ENCODE results near the gene CLPSL2.

The CLPSL2 gene

DNA sequence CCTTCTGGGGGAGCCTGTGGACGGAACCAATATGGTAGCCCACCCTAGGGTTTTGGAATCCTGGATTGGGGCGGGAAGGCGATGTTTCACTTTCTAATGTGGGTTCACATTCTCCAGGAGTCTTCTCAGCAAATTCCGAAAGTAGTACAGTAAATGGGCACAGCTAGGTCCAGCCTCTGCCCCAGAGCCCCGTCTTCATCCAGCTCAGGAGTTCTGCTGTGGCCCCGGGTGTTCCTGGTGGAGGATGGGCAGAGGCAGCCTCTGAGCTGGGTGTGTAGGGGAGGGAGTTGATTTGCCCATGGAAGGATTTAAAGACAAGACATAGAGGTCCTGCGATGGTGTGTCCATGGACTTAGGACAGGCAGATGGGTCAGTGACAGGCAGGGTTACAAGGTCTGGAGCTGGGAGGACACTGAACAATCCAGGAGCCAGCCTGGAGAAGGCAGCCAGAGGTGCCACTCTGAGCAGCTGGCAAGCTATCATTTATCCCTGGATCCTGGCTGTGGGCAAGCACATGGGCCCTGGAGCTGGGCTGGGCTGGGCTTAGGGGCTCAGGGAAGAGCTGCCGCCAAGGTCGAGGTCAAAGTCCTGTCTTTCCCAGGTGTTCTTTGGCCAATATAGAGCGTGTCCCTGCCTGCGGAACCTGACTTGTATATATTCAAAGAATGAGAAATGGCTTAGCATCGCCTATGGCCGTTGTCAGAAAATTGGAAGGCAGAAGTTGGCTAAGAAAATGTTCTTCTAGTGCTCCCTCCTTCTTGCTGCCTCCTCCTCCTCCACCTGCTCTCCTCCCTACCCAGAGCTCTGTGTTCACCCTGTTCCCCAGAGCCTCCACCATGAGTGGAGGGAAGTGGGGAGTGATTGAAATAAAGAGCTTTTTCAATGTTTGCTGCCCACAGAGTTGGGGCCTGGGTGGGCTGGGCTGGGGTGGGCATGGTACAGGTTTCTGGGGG is 11.1 kb downstream of the CLPSL2 start:
- Mint-ChIP-seq H3K27ac (no peak overlapping the region), H3K9me3 (no peaks in the 10 kb centered on the region), H3K4me3 (no peak overlapping the region), H3K4me1 (ENCODE audit: low read depth) (no peaks in the 10 kb centered on the region), H3K36me3 (ENCODE audit: low read depth) (no peaks in the 10 kb centered on the region), H3K27me3 (ENCODE audit: low read depth) (peaks cover 29% of the 10 kb centered on the region)

DNA sequence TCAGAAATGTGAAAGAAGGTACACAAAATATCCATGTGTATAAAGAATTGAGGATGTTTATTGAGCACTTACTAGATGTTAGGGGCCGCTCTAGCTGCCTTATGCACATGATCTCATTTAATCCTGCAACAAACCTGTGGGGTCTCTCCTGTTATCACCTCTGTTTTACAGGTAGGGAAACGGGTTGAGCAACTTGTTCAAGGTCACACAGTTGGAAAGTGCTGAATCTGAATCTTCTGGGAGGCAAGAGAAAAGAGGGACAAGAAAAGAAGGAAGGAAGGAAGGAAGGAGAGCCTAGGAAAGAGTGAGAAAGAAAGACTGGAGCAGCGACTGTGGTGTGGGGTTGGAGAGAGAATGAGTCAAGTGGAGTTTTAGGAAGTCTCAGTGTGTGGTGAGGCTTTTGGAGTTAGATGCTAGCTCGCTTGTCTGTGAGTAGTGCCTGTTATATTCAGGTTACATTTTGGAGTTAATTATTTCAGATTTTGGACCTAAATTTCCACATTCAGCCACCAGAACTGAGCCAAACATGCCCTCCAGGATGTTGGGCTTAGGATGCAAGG is 12.1 kb downstream of the CLPSL2 start:
- no peak overlapping the region for H3K4me3 Mint-ChIP-seq
- H3K27ac Mint-ChIP-seq, result no peak overlapping the region
- H3K36me3 Mint-ChIP-seq (ENCODE audit: low read depth), result no peaks in the 10 kb centered on the region
- H3K4me1 Mint-ChIP-seq (ENCODE audit: low read depth), result no peaks in the 10 kb centered on the region
- H3K27me3 Mint-ChIP-seq (ENCODE audit: low read depth), result peaks cover 32% of the 10 kb centered on the region
- H3K9me3 Mint-ChIP-seq, result no peaks in the 10 kb centered on the region

DNA sequence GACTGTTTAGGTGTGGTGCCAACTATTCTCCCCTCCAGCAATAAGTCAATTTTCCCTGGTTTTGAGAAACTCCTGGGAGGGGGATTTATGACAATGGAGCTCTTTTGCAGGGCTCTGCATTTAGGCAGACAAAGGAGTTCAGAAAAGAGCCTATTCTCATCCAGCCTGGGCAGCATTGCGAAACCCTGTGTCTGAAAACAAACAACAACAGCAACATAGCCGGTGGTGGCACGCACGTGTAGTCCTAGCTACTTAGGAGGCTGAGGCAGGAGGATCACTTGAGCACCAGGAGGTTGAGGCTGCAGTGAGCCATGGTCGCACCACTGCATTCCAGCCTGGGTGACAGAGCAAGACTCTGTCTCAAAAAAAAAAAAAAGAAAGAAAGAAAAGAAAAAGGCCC is 14.3 kb downstream of the CLPSL2 start:
- H3K27ac Mint-ChIP-seq, result no peak overlapping the region

DNA sequence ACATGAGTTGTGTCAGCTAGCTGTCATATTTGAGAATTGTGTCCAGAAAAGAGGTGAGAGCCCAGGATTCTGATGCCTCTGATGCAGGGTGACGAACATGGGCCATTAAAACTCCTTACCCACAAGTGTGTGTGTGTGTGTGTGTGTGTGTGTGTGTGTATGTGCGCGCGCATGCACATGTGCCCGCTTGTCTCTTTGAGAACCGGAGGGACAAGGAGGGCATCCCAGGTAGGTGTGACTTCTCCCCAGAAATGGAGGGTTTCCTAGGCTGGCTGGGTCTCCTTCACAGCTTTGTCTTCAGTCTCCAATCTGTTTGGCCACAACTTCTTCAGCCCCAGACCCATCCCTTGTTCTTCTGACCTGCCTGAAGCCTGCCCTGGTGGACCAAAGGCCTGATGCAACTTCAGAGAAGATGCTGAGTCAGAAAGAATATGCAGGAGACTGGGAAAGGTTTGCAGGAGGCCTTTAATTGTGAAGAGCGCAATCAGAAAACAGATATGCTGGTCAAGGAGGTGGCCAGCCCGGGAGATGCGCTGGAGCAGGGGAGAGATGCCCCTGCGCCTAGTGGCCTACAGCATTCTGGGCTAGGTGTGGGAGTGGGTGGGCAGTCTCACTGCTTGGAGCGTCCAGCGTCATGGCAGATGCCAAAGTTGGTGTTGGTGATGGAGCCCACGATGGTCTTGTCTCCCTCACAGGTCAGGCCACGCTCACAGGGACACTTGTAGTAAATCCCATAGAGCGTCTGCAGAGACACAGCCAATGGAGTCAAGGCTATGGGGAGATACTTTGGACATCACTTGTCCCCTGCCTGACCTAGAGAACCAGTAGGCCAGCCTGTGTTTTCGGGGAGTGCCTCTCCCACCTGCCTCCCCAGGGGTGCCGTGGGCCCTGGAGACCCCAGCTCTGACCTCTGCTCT is 18.4 kb downstream of the CLPSL2 start:
- Mint-ChIP-seq H3K27ac (no peak overlapping the region), H3K9me3 (no peaks in the 10 kb centered on the region), H3K27me3 (ENCODE audit: low read depth) (peaks cover 19% of the 10 kb centered on the region), H3K36me3 (ENCODE audit: low read depth) (no peaks in the 10 kb centered on the region), H3K4me3 (no peak overlapping the region), H3K4me1 (ENCODE audit: low read depth) (no peaks in the 10 kb centered on the region)

More for the DNA sequence above, 14.3 kb downstream of the CLPSL2 start:
- H3K27me3 Mint-ChIP-seq (ENCODE audit: low read depth), result peaks cover 26% of the 10 kb centered on the region
- no peaks in the 10 kb centered on the region for H3K4me1 Mint-ChIP-seq (ENCODE audit: low read depth)
- no peak overlapping the region for H3K4me3 Mint-ChIP-seq
- no peaks in the 10 kb centered on the region for H3K9me3 Mint-ChIP-seq
- H3K36me3 Mint-ChIP-seq (ENCODE audit: low read depth), result no peaks in the 10 kb centered on the region

DNA sequence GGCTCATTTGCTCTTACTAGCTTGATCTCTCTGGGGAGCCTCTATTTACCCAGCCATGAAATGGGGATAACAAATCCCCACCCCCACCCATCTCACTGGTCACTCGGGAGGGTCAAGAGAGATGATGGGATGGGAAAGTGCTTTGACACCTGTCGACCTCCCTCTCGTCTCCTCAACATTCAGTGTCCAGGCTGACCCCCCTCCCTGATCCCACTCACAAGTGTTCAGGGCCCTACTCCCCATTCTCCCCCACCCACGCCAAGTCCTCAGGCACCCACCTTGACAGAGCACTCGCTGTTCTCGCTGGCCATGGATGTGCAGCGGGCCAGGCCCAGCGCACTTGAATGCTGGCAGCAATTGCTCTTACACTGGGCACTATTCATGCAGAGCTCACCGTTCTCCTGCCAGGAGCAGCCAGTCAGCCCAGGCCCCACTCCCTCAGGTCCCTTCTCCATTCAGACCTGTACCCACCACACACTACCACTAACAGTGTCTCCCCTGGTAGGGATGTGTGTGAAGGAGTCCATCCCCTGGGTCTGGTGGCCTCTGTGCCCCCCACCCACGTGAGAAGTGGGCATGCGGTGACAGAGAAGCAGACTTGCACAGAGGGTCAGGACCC is 19.2 kb downstream of the CLPSL2 start:
- Mint-ChIP-seq H3K27me3 (ENCODE audit: low read depth) (peaks cover 13% of the 10 kb centered on the region), H3K9me3 (no peaks in the 10 kb centered on the region), H3K4me1 (ENCODE audit: low read depth) (no peaks in the 10 kb centered on the region), H3K4me3 (no peak overlapping the region), H3K27ac (no peak overlapping the region), H3K36me3 (ENCODE audit: low read depth) (no peaks in the 10 kb centered on the region)

DNA sequence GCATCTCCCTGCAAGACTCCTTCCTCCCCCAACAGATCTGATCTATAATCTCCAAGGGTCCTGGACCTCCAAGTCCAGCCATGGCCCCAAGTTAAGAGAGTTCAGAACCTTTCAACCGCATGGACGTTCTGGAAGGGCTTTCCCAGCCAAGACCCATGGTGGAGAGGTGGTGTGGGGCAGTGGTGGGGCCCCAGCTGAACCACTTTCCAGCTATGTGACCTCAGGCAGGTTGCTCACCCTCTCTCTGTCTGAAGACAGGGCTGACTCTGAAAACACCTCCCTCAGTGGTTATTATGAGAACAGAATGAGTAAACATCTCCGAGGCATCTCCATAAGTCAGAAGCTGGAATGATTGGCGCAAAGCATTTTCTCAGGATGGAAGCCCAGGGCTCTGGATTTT is 19.8 kb downstream of the CLPSL2 start:
- no peak overlapping the region for H3K4me3 Mint-ChIP-seq
- H3K9me3 Mint-ChIP-seq, result no peaks in the 10 kb centered on the region
- no peaks in the 10 kb centered on the region for H3K36me3 Mint-ChIP-seq (ENCODE audit: low read depth)
- no peaks in the 10 kb centered on the region for H3K4me1 Mint-ChIP-seq (ENCODE audit: low read depth)
- peaks cover 13% of the 10 kb centered on the region for H3K27me3 Mint-ChIP-seq (ENCODE audit: low read depth)
- H3K27ac Mint-ChIP-seq, result no peak overlapping the region

DNA sequence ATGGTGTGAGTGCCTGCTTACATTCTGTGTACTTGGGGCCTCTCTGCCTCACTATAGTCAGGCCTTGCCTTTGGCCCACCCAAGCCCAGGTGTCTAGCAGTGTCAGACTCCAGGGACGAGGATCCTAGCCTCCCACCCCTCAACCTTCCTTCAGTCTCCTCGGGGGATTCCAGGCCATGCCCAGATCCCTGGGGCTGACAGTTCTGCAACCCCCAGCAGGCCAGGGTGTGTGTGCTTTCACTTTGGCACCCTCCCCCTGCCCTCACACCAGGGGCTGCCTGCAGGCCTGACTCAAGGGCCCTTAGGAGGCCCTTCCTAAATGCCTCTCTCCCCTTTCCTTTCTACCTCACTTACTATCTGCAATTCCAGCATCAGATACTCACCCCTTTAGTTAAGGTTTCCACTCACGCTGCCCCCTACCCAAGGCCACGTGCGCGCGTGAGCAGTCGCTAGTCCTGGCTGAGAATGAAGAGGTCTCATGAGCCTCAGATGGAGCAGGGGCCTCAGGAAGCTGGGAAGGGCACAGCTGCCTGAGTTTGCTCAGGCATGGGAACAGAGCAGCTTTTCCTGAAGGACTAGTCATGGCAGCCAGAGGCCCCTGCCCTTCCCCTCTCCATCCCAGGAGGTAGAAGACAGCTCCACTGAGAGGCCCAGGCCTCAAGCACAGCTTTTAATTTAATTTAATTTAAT is 21.6 kb downstream of the CLPSL2 start:
- no peaks in the 10 kb centered on the region for H3K36me3 Mint-ChIP-seq (ENCODE audit: low read depth)
- no peaks in the 10 kb centered on the region for H3K4me1 Mint-ChIP-seq (ENCODE audit: low read depth)
- H3K27me3 Mint-ChIP-seq (ENCODE audit: low read depth), result peaks cover 10% of the 10 kb centered on the region
- H3K9me3 Mint-ChIP-seq, result no peaks in the 10 kb centered on the region
- H3K4me3 Mint-ChIP-seq, result no peak overlapping the region
- H3K27ac Mint-ChIP-seq, result no peak overlapping the region

DNA sequence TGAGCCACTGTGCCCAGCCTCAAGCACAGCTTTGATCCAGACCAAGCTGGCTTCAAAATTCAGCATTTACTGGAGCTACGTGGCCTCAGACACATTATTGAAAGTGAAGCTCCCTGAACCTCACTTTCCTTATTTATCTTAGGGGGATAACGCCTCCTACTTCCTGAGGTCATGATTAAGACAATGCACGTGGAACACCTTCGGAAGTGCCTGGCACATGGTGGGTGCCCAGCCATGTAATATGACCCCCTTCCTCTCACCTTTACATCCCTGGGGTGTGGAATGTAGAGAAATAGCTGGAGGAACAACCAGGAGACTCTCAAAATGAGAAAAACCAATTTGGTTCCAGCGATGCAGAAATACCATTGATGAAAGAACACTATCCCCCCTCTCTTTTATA is 22.3 kb downstream of the CLPSL2 start:
- H3K36me3 Mint-ChIP-seq (ENCODE audit: low read depth), result no peaks in the 10 kb centered on the region
- H3K4me3 Mint-ChIP-seq, result no peak overlapping the region
- no peaks in the 10 kb centered on the region for H3K9me3 Mint-ChIP-seq
- H3K4me1 Mint-ChIP-seq (ENCODE audit: low read depth), result no peaks in the 10 kb centered on the region
- H3K27me3 Mint-ChIP-seq (ENCODE audit: low read depth), result peaks cover 10% of the 10 kb centered on the region
- H3K27ac Mint-ChIP-seq, result no peak overlapping the region

DNA sequence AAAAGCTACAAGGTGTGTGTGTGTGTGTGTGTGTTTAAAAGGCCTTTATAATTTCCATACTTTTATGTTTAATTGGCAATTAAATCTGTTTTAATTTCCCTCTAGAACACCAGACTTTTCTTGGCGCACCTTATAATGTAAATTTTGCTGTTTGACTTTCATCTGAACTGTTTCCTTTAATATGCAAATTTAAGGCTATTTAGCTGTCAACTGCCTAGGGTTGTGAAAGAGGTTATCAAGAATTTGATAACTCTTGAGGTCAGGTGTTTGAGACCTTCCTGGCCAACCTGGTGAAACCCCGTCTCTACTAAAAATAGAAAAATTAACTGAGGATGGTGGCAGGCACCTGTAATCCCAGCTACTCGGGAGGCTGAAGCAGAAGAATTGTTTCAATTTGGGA is 24.8 kb downstream of the CLPSL2 start:
- no peaks in the 10 kb centered on the region for H3K36me3 Mint-ChIP-seq (ENCODE audit: low read depth)
- peaks cover 10% of the 10 kb centered on the region for H3K27me3 Mint-ChIP-seq (ENCODE audit: low read depth)
- H3K27ac Mint-ChIP-seq, result no peak overlapping the region
- no peaks in the 10 kb centered on the region for H3K9me3 Mint-ChIP-seq
- peaks cover 2% of the 10 kb centered on the region for H3K4me1 Mint-ChIP-seq (ENCODE audit: low read depth)
- no peak overlapping the region for H3K4me3 Mint-ChIP-seq

DNA sequence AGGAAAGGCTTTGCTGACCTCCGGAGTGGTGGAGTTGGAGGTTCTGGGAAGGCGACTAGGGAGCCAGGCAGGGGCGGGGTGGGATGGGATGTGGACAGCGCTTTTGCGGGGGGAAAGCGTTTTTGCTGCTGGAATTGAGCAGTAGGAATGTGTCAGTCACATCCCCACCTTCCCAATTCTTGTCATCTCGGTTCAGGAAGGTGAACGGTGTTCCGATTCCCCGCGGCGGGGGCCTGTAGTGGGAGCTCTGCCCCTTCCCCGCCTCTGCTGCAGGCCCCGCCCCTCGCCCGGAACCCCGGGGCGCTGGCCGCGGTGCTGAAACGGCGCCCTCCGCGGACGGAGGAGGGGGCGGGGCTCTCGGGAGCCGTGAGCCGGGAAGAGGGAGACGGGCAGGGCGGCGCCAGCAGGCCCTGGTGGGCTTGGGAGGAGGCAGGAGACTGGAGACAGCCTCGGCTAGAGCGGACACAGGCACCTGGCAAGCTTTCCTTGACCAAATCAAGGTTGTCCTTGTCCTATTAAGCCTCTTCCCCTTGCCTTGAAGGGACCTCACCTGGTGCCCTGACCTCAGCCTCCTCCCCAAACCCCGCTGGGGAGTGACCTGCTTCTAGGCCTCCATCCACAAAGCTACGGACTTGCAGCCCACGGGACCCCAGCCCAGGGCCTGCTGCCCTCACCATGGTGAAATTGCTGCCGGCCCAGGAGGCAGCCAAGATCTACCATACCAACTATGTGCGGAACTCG is 28.8 kb downstream of the CLPSL2 start, which contains the start of gene LHFPL5:
LHFPL5 (plus strand) TSS at position 357 of the 741 bp plus-strand sequence; CDS start at position 676, 319 bp downstream.
- peaks cover 4% of the 10 kb centered on the region for H3K27me3 Mint-ChIP-seq (ENCODE audit: low read depth)
- no peak within 1 kb of the TSS for H3K4me3 Mint-ChIP-seq
- H3K9me3 Mint-ChIP-seq, result no peaks in the 10 kb centered on the region
- H3K36me3 Mint-ChIP-seq (ENCODE audit: low read depth), result no peaks in the 10 kb centered on the region
- H3K4me1 Mint-ChIP-seq (ENCODE audit: low read depth), result peaks cover 2% of the 10 kb centered on the region
- H3K27ac Mint-ChIP-seq, result no peak within 1 kb of the TSS

DNA sequence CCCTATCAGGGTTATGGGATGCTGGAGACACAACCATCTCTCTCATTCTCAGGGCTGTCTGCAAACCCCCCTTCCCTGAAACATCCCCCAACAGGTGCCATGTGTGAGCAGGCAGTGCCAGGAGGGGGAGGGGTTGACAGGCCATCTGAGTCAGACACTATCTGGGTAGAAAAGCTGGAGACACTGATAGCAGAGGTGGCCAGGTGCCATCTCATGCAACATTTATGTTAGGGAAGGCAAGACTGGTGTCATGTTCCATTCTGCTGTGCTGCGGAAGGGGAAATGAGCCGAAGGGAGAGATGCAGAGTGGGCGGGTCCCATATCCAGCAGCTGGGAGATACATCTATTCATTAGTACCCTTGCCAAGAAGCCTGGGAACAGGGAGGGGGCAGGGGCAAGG is 32.3 kb downstream of the CLPSL2 start:
- Mint-ChIP-seq H3K27ac (no peak overlapping the region), H3K9me3 (no peaks in the 10 kb centered on the region), H3K4me3 (no peak overlapping the region), H3K4me1 (ENCODE audit: low read depth) (peaks cover 2% of the 10 kb centered on the region), H3K36me3 (ENCODE audit: low read depth) (no peaks in the 10 kb centered on the region), H3K27me3 (ENCODE audit: low read depth) (peaks cover 4% of the 10 kb centered on the region)

DNA sequence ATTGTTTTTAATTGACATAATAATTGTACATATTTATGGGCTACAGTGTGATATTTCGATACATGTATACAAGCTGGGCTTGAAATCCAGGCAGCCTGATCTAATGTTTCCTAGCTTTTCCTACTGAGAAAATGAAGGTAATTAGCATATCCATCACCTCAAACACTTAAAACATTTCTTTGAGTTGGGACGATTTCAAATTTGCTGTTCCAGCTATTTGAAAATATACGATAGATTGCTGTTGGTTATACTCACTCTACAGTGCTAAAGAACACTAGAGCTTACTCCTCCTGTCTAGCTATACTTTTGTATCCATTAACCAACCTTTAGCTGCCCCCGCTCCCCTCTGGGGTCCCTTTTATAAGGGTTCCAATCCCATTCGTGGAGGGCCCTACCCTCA is 33.4 kb downstream of the CLPSL2 start:
- Mint-ChIP-seq H3K36me3 (ENCODE audit: low read depth) (no peaks in the 10 kb centered on the region), H3K9me3 (no peaks in the 10 kb centered on the region), H3K27ac (no peak overlapping the region), H3K4me1 (ENCODE audit: low read depth) (peaks cover under 1% of the 10 kb centered on the region), H3K27me3 (ENCODE audit: low read depth) (peaks cover 4% of the 10 kb centered on the region), H3K4me3 (no peak overlapping the region)

DNA sequence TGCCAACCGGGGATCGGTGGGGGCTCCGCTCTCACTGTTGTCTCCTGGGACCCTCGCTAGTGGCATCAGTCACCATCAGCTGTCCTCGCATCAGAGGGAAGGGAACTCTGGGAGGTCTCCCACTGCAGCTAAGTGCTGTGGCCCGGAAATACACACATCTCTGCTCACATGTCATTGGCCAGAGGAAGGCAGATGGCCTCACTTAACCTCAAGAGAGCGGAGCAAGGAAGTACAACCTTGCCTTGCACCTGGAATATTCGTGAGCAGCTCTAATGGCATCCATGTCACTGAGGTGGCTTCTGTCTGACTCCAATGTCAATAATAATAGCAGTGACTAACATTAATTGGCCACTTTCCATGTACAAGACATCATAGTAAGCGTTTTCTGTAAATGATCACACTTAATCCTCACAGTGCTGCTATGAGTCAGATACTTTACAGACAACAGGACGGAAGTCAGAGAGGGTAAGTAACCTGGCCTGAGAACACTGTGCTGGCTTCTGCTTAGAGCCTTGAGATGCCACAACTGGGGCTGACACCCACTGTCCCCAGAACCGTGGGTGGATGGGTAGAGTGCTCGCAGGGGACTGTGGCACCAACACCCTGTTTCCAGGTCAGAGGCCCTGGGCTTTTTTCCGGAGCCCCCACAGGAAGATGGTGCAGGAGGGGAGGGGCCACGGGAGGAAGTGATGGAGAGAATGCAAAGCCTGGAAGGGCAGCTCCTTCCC is 34.7 kb downstream of the CLPSL2 start:
- peaks cover 4% of the 10 kb centered on the region for H3K27me3 Mint-ChIP-seq (ENCODE audit: low read depth)
- H3K9me3 Mint-ChIP-seq, result peaks cover 8% of the 10 kb centered on the region
- H3K4me3 Mint-ChIP-seq, result no peak overlapping the region
- no peaks in the 10 kb centered on the region for H3K36me3 Mint-ChIP-seq (ENCODE audit: low read depth)
- no peak overlapping the region for H3K27ac Mint-ChIP-seq
- no peaks in the 10 kb centered on the region for H3K4me1 Mint-ChIP-seq (ENCODE audit: low read depth)

Data from T-helper 1 cell treated with Interleukin-12 subunit alpha and Interleukin-12 subunit beta and Interleukin-4 antibody, amounts not matched to agents 30 μg/mL and 1 μg/mL, for 36 hours (primary cell).